IPS-15b (cell line): ENCODE measurements around the gene CLIP1.
"Not testable (repeated sequence)": the region's sequence is repeated elsewhere in the genome, so short reads cannot be mapped to it uniquely, and the experiment has no call there.

Experiments used
- H3K27me3 ChIP-seq: one replicate; pipeline ENCODE4 v1.6.1; 2013; ENCODE audit warnings: low read length; ENCODE audit not compliant: control insufficient read depth, insufficient read depth
- H3K36me3 ChIP-seq: one replicate; pipeline ENCODE4 v1.6.1; 2013; ENCODE audit warnings: low read length; ENCODE audit not compliant: control insufficient read depth, insufficient read depth
- H3K4me1 ChIP-seq: one replicate; pipeline ENCODE4 v1.6.1; 2013; ENCODE audit warnings: mild to moderate bottlenecking, low read length; ENCODE audit not compliant: control insufficient read depth, insufficient read depth
- H3K4me3 ChIP-seq: one replicate; pipeline ENCODE4 v1.5.1; 2013; ENCODE audit warnings: low read depth, low read length
- H3K9ac ChIP-seq: one replicate; pipeline ENCODE4 v1.6.1; 2013; ENCODE audit warnings: low read depth, mild to moderate bottlenecking, low read length
- H3K9me3 ChIP-seq: one replicate; pipeline ENCODE4 v1.6.1; 2013; ENCODE audit warnings: mild to moderate bottlenecking, low read length; ENCODE audit not compliant: control insufficient read depth, insufficient read depth

The CLIP1 gene

GRCh38 chr12:122421821-122422729, at the start of gene CLIP1:
TSS of gene CLIP1 (minus strand) at chr12:122422669. CDS start at chr12:122380452, 42,217 bp downstream.
- Histone ChIP-seq H3K27me3 (no peaks in the 10 kb centered on the region), H3K4me3 (peak within 1 kb of the TSS; percentile 80), H3K36me3 (no peaks in the 10 kb centered on the region), H3K9me3 (no peaks in the 10 kb centered on the region), H3K9ac (peak within 1 kb of the TSS; percentile 47), H3K4me1 (peaks cover 5% of the 10 kb centered on the region)

- Histone ChIP-seq H3K36me3 (peaks cover 24% of the 10 kb centered on the region), H3K27me3 (no peaks in the 10 kb centered on the region), H3K9me3 (no peaks in the 10 kb centered on the region), H3K4me3 (no peak overlapping the region), H3K9ac (no peak overlapping the region), H3K4me1 (no peaks in the 10 kb centered on the region)
These were observed 49.1 kb upstream of the CLIP1 start for GRCh38 chr12:122471324-122472226.

DNA sequence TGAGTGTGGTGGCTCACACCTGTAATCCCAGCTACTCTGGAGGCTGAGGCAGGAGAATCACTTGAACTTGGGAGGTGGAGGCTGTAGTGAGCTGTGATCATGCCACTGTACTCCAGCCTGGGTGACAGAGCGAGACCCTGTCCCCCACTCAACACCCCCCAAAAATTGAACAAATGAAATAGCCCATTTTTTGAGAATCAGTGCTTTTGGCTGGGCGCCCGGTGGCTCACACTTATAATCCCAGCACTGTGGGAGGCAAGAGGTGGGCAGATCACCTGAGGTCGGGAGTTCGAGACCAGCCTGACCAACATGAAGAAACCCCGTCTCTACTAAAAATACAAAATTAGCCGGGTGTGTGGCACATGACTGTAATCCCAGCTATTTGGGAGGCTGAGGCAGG, 48.1 kb upstream of the CLIP1 start:
- H3K27me3 ChIP-seq, H3K4me3 ChIP-seq, H3K9me3 ChIP-seq, H3K9ac ChIP-seq, H3K4me1 ChIP-seq: not testable (repeated sequence)
- H3K36me3 ChIP-seq, result peaks cover 17% of the 10 kb centered on the region

GRCh38 chr12:122469856-122470255, 47.4 kb upstream of the CLIP1 start:
- H3K36me3 ChIP-seq, result peaks cover 12% of the 10 kb centered on the region
- not testable (repeated sequence) for H3K27me3 ChIP-seq, H3K9me3 ChIP-seq, H3K4me3 ChIP-seq, H3K9ac ChIP-seq, H3K4me1 ChIP-seq

GRCh38 chr12:122467983-122468382, 45.5 kb upstream of the CLIP1 start:
- Histone ChIP-seq H3K9me3 (no peaks in the 10 kb centered on the region), H3K9ac (no peak overlapping the region), H3K4me1 (no peaks in the 10 kb centered on the region), H3K27me3 (no peaks in the 10 kb centered on the region), H3K36me3 (no peaks in the 10 kb centered on the region), H3K4me3 (no peak overlapping the region)

DNA sequence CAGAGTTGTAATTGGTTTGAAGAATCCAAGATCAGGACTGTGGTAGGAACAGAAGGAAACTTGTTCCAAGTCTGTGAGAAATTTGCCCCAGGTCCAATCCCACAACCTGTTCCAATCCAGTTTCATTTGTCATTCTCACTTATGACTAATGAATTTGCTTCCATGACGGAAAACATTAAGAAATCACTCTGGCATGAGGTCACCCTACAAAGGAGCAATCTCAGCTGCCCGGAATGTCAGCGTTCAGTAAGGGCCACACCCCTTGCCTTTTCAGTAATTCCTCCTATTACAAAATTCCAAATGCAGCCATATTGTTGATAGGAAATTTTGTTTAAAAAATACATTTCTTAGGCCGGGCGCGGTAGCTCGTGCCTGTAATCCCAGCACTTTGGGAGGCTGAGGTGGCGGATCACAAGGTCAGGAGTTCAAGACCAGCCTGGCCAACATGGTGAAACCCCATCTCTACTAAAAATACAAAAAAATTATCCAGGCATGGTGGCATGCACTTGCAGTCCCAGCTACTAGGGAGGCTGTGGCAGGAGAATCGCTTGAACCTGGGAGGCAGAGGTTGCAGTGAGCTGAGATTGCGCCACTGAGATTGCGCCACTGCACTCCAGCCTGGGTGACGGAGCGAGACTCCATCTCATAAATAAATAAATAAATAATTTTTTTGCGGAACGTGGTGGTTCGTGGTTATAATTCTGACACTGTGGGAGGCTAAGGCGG, 42.0 kb upstream of the CLIP1 start:
- not testable (repeated sequence) for H3K9ac ChIP-seq, H3K9me3 ChIP-seq, H3K36me3 ChIP-seq, H3K27me3 ChIP-seq, H3K4me3 ChIP-seq, H3K4me1 ChIP-seq

DNA sequence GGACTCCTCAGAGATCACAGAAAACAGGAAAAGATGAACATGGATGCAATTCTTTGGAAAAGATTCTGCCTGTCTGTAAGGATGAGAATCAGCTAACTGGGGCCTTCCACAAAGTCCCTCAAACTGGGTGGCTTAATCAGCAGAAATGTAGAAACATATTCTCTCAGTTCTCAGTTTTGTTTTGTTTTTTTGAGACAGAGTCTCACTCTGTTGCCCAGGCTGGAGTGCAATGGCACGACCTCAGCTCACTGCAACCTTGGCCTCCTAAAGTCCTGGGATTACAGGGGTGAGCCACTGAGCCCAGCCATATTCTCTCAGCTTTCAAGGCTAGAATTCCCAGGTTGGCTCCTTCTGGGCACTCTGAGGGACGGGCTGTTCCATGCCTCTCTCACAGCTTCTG, 38.2 kb upstream of the CLIP1 start:
- no peaks in the 10 kb centered on the region for H3K4me1 ChIP-seq
- no peaks in the 10 kb centered on the region for H3K27me3 ChIP-seq
- no peak overlapping the region for H3K9ac ChIP-seq
- no peaks in the 10 kb centered on the region for H3K36me3 ChIP-seq
- H3K9me3 ChIP-seq, result no peaks in the 10 kb centered on the region
- H3K4me3 ChIP-seq, result no peak overlapping the region

DNA sequence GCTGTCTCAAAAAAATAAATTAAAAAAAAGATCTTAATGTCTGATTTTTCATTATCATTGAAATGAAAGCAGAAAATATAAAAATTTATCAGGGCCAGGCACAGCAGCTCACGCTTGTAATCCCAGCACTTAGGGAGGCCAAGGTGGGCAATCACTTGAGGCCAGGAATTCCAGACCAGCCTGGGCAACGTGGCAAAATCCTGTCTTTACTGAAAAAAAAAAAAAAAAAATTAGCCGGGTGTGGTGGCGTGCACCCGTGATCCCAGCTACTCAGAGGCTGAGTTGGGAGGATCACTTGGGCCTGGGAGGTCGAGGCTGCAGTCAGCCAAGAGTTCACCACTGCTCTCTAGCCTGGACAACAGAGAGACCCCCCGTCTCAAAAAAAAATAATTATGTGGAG, 37.6 kb upstream of the CLIP1 start:
- Histone ChIP-seq H3K4me1 (no peaks in the 10 kb centered on the region), H3K9ac (no peak overlapping the region), H3K4me3 (no peak overlapping the region), H3K9me3 (no peaks in the 10 kb centered on the region), H3K36me3 (no peaks in the 10 kb centered on the region), H3K27me3 (no peaks in the 10 kb centered on the region)

DNA sequence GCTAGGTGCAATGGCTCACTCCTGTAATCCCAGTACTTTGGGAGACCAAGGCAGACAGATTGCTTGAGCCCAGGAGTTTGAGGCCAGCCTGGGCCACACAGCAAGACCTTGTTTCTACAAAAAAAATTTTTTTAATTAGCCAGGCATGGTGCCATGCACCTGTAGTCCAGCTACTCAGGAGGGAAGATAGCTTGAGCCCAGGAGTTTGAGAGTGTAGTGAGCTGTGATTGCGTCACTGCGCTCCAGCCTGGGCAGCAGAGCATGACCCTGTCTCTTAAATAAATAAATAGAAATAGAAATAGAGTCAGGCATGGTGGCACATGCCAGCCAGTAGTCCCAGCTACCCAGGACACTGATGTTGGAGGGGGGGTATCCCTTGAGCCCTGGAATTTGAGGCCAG, 36.7 kb upstream of the CLIP1 start:
- Histone ChIP-seq H3K27me3 (no peaks in the 10 kb centered on the region), H3K9me3 (no peaks in the 10 kb centered on the region), H3K4me1 (no peaks in the 10 kb centered on the region), H3K4me3 (no peak overlapping the region), H3K36me3 (no peaks in the 10 kb centered on the region), H3K9ac (no peak overlapping the region)

GRCh38 chr12:122458105-122459035, 35.9 kb upstream of the CLIP1 start:
- H3K9ac ChIP-seq, result no peak overlapping the region
- no peaks in the 10 kb centered on the region for H3K36me3 ChIP-seq
- no peaks in the 10 kb centered on the region for H3K27me3 ChIP-seq

GRCh38 chr12:122457627-122458026, 35.2 kb upstream of the CLIP1 start:
- Histone ChIP-seq H3K9ac (no peak overlapping the region), H3K9me3 (no peaks in the 10 kb centered on the region), H3K4me1 (no peaks in the 10 kb centered on the region), H3K36me3 (no peaks in the 10 kb centered on the region), H3K27me3 (no peaks in the 10 kb centered on the region), H3K4me3 (no peak overlapping the region)

More at GRCh38 chr12:122458105-122459035, 35.9 kb upstream of the CLIP1 start:
- Histone ChIP-seq H3K4me1 (no peaks in the 10 kb centered on the region), H3K9me3 (no peaks in the 10 kb centered on the region), H3K4me3 (no peak overlapping the region)
